Measurements from ENCODE around the gene AFF2.

The AFF2 gene

DNA sequence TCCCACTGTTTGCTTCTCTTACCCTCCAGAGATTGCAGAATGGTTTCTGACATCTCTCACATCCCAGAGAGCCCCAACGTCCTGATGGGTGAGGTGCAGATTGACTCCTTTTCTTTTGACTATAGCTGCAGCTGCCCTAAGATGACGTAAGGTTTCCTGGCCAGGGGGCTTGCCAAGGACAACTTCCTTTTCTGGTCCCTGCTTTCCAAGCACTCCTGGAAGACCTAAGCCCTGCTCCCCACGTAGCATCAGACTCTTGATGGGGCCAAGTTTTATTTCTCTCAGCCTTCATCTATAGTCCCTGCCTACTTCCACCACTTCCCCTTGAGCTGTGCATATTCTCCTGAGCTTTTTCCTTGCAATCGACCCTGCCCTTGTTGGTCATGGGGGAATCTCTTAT, 507.0 kb downstream of the AFF2 start:
- no peak for DNase-seq (ENCODE audit: low read depth in 2 of 2)

DNA sequence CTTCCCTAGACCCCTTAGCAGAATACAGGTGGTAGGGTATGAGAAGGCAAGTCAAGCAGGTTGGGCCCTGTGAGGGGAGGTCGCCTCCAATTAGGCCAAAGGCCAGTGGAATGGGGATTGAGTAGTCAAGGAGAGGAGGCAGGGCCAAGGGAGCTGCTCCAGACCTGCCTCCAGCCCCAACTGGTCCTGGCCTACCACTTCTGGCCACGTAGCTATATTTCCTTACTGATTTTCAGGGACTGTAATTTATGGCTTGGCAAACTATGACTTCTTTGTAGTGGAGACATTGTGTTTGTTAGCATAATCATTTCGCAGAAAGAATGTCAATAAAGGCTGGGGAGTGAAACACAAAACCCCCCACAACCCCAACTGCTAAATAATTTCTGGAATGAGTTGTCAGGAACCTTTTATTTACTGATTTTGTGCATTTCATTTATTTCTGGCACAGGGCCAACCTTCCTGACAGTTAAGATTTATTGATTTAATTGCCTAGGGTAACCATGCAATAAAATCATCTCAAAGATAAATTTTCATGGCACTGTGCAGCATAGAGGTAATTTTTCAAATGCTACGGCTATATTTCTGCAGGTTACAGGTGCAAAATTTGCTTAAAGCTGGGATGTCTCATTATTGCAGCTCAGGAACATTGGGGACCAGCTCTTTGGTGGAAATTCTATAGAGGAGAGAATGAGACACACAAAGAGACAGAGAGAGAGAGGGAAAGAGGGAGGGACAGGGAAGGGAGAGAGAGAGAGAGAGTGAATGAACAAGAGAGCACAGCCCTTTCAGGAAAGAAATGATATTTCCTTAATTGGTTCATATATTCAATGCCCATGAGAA, 509.8 kb downstream of the AFF2 start:
- no peak for DNase-seq (ENCODE audit: low read depth in 2 of 2)

DNA sequence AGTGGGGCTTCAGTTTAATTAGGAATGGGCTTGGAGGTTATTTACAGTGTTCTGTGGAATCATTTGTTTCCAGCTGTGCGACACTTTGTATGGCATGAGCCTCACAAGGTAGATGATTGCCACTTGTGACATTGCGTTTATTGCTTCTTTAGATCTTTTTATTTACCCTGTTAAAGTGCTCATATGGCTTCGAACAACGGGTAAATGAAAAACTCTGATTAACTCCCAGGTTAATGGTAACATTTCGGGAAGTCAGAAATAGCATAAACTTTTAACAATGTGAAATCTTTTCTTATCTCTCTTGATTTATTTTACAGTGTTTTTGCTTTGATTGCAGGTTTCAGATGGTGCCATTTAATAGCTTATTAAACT, 510.4 kb downstream of the AFF2 start:
- no peak for DNase-seq (ENCODE audit: low read depth in 2 of 2)

DNA sequence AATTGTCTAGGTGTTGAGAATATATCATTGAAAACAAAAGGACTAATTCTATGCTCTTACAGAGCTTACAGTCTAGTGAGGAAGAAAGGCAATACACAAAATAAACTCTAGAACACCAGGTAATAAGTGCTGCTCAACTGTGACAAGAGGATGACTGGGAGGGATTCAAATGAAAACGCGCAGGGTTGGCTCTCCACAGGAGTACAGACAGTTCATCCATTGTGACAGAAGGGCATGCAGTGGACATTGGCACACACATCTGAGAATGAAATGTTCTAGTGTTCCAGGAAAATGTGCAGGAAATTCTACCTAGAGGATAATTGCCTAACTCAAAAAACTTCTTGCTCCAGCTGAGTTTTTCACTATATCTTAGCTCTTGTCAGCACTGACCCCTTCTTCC, 512.7 kb downstream of the AFF2 start:
- no peak for DNase-seq (ENCODE audit: low read depth in 2 of 2)

DNA sequence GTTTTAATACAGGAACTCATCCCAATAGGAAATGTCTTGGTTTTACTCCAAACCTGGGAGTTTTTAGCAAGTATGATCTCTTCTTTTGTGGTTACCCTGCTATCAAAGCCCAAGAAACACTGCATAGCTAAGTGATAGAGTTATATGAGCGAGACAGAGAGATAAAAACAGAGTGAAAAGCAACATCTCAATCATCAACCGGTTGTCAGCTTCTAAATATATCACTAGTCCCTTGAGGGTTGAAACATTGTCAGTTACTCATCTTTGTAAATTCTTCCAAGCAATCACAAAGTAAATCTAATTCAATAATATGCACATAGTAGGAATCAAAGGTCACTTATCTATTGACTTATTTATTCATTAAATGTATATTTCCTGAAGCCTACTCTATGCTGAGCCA, 520.7 kb downstream of the AFF2 start:
- DNase-seq (ENCODE audit: low read depth in 2 of 2) = no peak

DNA sequence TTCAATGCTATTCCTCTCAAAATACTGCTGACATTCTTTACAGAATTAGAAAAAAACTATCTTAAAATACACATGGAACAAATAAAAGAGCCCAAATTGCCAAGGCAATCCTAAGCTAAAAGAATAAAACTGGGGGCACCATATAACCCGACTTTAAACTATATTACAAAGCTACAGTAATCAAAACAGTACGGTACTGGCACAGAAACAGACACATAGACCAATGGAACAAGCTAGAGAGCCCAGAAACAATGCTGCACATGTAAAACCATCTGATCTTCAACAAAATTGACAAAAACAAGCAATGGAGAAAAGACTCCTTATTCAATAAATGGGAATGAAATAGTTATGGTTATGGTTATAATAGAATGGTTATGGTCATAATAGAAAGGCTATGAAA, 522.1 kb downstream of the AFF2 start:
- DNase-seq (ENCODE audit: low read depth in 2 of 2) = no peak

DNA sequence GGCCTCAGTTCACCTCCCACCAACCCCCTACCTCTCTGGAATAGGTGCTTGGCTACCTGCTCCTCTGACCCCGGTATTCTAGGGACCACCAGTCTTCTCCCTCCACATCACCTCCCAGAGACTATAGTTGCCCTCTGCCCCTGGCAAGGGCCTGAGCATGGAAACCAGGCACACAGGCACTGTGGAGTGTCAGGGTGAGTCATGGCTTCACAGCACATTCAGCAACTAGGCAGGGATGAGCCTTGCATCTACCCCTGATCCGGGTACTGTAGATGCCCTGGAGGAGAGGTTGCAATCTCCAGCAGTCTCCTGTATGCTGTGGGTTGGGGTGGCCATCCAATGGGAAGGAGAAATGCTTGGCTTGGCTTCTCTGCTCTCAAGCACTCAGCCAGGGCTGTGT, 532.0 kb downstream of the AFF2 start:
- DNase-seq (ENCODE audit: low read depth in 2 of 2) = no peak

DNA sequence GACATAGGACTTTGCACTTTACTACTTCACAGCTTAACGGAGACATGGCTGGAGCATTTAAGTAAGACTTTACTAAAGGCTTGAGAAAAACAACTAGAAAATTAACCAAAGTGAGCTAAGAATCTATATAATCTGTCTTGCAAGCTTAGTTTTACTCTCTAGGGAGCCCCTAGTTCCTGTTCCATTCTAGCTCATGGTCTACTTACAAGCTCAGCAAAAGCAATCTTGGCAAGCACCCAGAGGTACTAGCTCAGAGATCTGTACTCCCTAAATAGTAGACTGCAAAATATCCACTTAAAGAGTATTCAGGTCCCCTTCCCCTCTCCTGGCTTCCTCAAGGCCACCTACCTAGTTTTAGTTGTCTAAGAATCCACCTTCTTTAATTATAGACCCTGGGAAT, 535.7 kb downstream of the AFF2 start:
- no peak for DNase-seq (ENCODE audit: low read depth in 2 of 2)

DNA sequence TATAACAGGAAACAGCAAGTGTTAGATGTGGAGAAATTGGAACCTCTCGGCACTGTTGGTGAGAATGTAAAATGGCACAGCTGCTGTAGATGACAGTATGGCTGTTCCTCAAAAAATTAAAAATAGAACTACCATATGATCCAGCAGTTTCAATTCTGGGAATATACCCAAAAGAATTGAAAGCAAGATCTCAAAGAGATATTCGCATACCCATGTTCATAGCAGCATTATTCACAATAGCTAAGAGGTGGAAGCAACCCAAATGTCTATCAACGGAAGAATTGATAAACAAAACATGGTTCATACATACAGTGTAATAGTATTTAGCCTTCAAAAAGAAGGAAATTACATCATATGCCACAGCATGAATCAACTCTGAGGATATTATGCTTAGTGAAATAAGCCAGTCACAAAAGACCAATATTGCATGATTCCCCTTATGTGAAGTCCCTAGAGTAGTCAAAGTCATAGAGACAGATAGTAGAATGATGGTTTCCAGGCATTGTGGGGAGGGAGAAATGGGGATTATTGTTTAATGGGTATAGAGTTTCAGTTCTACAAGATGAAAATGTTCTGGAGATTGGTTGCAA, 537.0 kb downstream of the AFF2 start:
- no peak for DNase-seq (ENCODE audit: low read depth in 2 of 2)

DNA sequence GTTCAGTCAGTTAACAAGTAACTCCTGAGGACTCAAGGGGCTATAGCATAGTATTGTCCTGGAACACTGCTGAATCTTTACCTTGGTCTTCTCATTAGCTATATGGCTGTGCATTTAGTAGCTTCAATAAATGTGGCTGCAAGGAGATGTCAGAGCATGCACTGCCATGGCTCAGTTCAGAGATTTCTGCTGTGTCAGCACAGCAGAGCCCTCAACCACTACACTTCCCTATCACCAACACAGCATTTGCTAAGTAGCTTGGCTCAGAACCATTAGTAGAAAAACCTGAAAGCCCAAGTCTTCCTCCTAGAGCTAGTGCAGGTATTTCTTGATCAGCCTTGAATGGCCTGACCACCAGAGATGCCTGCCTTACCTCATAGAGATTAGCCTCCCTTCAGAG, 538.6 kb downstream of the AFF2 start:
- DNase-seq (ENCODE audit: low read depth in 2 of 2) = no peak

DNA sequence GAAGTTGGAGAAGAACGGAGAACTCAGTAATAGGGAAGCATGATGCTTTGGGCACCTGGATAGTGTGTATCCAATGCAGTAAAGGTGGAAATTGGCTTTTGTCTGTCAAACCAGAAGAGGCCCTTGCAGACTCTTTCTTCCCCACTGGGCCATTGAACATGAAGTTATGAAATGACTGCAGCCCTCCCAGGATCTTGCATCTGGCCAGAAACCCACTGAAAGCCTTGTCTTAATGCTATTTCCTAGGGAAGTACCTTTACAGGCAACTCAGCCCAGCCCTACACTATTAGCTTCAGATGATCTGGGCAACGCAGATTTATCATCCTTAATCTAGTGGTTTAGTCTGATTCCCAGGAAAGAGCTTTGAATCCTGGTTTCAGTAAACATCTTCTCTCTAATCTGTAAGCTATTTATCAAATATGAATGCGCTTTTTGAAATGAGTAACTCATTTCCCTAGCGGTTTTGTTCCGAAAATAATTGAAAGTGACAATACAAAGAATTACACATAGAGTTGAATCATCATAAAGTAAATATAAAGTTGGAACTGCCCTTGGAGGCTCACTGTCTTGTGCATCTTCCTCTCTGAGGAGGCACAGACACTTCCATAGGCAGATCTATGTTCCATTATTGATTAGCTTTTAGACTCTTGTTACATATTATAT, 540.6 kb downstream of the AFF2 start:
- DNase-seq (ENCODE audit: low read depth in 2 of 2) = no peak

DNA sequence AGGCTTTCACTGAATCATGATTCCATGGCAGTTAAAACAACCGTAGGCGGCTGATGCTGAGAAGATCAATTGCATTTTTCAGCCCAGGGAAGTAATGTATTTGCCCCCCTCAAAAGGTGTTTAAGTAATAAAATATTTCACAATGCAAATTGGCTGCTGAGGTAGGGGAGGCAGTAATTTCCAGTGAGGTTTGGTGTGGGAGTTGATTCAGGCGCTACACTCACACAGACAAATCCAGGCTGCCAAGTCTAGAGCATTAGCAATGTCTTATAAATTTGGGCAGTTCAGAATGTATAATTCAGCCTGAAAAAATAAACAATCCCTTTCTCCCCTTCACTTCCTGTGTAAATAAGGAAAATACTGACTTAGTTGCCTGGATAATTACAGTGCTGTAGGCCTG, 543.0 kb downstream of the AFF2 start:
- DNase-seq (ENCODE audit: low read depth in 2 of 2) = no peak

DNA sequence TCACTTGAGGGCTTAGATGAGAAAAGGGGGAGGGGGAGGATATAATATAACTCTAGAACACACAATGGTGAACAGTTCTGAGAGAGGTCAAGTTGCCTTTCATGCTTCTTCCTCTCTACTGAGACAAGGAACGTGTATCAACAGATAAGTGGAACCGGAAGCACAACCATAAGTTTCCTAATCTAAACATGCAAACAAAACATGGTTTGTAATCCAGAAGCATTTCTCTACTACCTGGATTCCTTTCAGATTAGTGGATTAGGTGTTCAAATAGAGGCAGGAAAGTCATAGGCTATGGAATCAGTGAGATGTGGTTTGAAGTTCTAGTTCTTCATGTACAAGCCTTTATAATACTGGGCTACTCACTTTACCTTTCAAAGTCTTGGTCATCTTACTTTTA, 544.1 kb downstream of the AFF2 start:
- no peak for DNase-seq (ENCODE audit: low read depth in 2 of 2)

DNA sequence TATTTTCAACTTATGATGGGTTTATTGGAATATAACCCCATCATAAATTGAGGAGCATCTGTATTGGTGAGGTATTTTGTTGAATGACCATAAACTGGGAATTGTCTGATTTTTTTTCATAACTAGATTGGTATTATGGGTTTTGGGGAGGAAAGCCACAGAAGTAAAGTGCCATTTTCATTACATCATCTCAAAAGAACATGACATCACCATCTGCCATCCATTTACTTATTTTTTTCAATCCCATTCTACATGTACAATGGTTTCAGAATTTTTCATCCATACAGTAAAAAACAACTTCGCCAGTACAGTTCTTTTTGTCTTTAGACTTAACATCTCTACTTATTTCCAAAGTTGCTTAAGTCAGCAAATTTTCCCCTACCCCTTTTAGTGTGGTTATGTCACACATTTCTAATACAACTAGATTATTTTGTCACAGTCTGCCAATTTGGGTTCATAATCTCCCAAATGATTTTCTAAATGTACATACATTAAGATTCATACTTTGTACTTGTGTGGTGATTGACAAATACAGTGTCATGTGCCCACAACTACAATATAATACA, 545.3 kb downstream of the AFF2 start:
- no peak for DNase-seq (ENCODE audit: low read depth in 2 of 2)

Measured in stimulated activated CD8-positive, alpha-beta memory T cell treated with anti-CD3 and anti-CD28 coated beads, Interleukin-15, amount 100 ng/mL, for 48 hours (primary cell).